ENCODE results near the gene GLE1.

- TF ChIP-seq POLR2A (IDR thresholded peaks at IDR 0.05) (no peak), CTCF (IDR thresholded peaks at IDR 0.05 in 8 of 11, conservative IDR thresholded peaks at IDR 0.05 in 3 of 11) (no peak)
Observed at GRCh38 chr9:128475867-128476266, 28.7 kb upstream of the GLE1 start.
